ENCODE measurements around the gene FERMT3.

GRCh38 chr11:64216879-64217278 lies 10.4 kb downstream of the FERMT3 start:
- no peak for TF ChIP-seq ISL1 (CRISPR knock-in tag; IDR thresholded peaks at IDR 0.05)
- no peak for TF ChIP-seq ZFP30 (CRISPR knock-in tag; IDR thresholded peaks at IDR 0.05)
- TF ChIP-seq PATZ1 (CRISPR knock-in tag; IDR thresholded peaks at IDR 0.05; ENCODE audit: borderline replicate concordance) = no peak
- no peak for TF ChIP-seq ZNF8 (CRISPR knock-in tag; IDR thresholded peaks at IDR 0.05)
- TF ChIP-seq RARB (CRISPR knock-in tag; IDR thresholded peaks at IDR 0.05) = no peak
- no peak for TF ChIP-seq ESRRG (CRISPR knock-in tag; IDR thresholded peaks at IDR 0.05)
- no peak for TF ChIP-seq ZNF70 (CRISPR knock-in tag; IDR thresholded peaks at IDR 0.05)
- no peak for TF ChIP-seq ZC3H10 (CRISPR knock-in tag; IDR thresholded peaks at IDR 0.05)
- no peak for TF ChIP-seq ZNF565 (CRISPR knock-in tag; conservative IDR thresholded peaks at IDR 0.05; ENCODE audit: low read depth)
- TF ChIP-seq, protein P1, sequence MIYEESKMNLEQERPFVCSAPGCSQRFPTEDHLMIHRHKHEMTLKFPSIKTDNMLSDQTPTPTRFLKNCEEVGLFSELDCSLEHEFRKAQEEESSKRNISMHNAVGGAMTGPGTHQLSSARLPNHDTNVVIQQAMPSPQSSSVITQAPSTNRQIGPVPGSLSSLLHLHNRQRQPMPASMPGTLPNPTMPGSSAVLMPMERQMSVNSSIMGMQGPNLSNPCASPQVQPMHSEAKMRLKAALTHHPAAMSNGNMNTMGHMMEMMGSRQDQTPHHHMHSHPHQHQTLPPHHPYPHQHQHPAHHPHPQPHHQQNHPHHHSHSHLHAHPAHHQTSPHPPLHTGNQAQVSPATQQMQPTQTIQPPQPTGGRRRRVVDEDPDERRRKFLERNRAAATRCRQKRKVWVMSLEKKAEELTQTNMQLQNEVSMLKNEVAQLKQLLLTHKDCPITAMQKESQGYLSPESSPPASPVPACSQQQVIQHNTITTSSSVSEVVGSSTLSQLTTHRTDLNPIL (CRISPR knock-in tag; IDR thresholded peaks at IDR 0.05; ENCODE audit: low read depth) = no peak
- TF ChIP-seq GLIS3 (CRISPR knock-in tag; IDR thresholded peaks at IDR 0.05) = no peak
- no peak for TF ChIP-seq BACH2 (CRISPR knock-in tag; IDR thresholded peaks at IDR 0.05; ENCODE audit: borderline replicate concordance)
